ENCODE data around the gene CLEC10A.
"Not testable (repeated sequence)": the region's sequence is repeated elsewhere in the genome, so short reads cannot be mapped to it uniquely, and the experiment has no call there.

The CLEC10A gene, protein sequence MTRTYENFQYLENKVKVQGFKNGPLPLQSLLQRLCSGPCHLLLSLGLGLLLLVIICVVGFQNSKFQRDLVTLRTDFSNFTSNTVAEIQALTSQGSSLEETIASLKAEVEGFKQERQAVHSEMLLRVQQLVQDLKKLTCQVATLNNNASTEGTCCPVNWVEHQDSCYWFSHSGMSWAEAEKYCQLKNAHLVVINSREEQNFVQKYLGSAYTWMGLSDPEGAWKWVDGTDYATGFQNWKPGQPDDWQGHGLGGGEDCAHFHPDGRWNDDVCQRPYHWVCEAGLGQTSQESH

GRCh38 chr17:7079581-7080455 is at the start of gene CLEC10A:
Gene CLEC10A, minus strand, starts transcription at chr17:7080251. Its CDS starts 1,439 bp downstream, at chr17:7078812.
- Histone ChIP-seq H3K27ac (no peak within 1 kb of the TSS), H2AFZ (no peak within 1 kb of the TSS), H3K9ac (no peak within 1 kb of the TSS), H3K79me2 (no peaks in the 10 kb centered on the region), H3K27me3 (ENCODE audit: control insufficient read depth, insufficient read depth, low read length) (no peaks in the 10 kb centered on the region), H3K36me3 (ENCODE audit: control insufficient read depth, insufficient read depth, low read length) (no peaks in the 10 kb centered on the region), H3K4me3 (ENCODE audit: low read depth, low read length) (no peak within 1 kb of the TSS), H3K4me2 (ENCODE audit: low read length) (no peak within 1 kb of the TSS), H3K9me3 (ENCODE audit: control insufficient read depth, low read length) (no peaks in the 10 kb centered on the region), H3K4me1 (peaks cover 6% of the 10 kb centered on the region)
- TF ChIP-seq, protein P1, sequence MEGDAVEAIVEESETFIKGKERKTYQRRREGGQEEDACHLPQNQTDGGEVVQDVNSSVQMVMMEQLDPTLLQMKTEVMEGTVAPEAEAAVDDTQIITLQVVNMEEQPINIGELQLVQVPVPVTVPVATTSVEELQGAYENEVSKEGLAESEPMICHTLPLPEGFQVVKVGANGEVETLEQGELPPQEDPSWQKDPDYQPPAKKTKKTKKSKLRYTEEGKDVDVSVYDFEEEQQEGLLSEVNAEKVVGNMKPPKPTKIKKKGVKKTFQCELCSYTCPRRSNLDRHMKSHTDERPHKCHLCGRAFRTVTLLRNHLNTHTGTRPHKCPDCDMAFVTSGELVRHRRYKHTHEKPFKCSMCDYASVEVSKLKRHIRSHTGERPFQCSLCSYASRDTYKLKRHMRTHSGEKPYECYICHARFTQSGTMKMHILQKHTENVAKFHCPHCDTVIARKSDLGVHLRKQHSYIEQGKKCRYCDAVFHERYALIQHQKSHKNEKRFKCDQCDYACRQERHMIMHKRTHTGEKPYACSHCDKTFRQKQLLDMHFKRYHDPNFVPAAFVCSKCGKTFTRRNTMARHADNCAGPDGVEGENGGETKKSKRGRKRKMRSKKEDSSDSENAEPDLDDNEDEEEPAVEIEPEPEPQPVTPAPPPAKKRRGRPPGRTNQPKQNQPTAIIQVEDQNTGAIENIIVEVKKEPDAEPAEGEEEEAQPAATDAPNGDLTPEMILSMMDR (IDR thresholded peaks at IDR 0.05): no peak

DNA sequence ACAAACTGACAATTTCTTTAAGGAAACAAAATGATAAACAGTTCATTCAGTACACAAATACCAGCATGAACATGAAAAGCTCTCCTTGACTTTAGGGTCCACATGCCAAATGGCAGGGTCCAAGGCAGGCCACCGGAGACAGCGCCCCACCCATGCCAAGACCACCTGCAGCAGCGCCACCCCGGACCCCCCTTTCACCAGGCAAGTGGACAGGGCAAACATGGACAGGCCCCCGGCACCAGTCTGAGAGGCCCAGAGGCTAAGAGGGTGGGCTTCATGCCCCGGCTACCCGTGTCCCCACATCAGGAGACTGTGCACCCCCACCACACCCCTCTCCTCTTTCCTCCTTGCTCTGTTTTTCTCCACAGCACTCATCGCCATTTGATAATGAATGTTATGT is 49.3 kb upstream of the CLEC10A start:
- H3K4me1 ChIP-seq: no peaks in the 10 kb centered on the region
- TF ChIP-seq, protein P1 (IDR thresholded peaks at IDR 0.05): no peak
- no peaks in the 10 kb centered on the region for H3K36me3 ChIP-seq (ENCODE audit: control insufficient read depth, insufficient read depth, low read length)
- H3K4me3 ChIP-seq (ENCODE audit: low read depth, low read length): no peak overlapping the region
- H2AFZ ChIP-seq: no peak overlapping the region
- no peak overlapping the region for H3K9ac ChIP-seq
- no peak overlapping the region for H3K4me2 ChIP-seq (ENCODE audit: low read length)
- no peaks in the 10 kb centered on the region for H3K79me2 ChIP-seq
- H3K27ac ChIP-seq: no peak overlapping the region
- H3K9me3 ChIP-seq (ENCODE audit: control insufficient read depth, low read length): no peaks in the 10 kb centered on the region
- H3K27me3 ChIP-seq (ENCODE audit: control insufficient read depth, insufficient read depth, low read length): no peaks in the 10 kb centered on the region

- no peak overlapping the region for H3K4me2 ChIP-seq (ENCODE audit: low read length)
- TF ChIP-seq, protein P1 (IDR thresholded peaks at IDR 0.05): no peak
- no peak overlapping the region for H3K27ac ChIP-seq
Measured at GRCh38 chr17:7128160-7128559, 48.1 kb upstream of the CLEC10A start.

GRCh38 chr17:7127501-7127900 is 47.5 kb upstream of the CLEC10A start:
- H3K36me3 ChIP-seq (ENCODE audit: control insufficient read depth, insufficient read depth, low read length); H3K4me3 ChIP-seq (ENCODE audit: low read depth, low read length); H3K9me3 ChIP-seq (ENCODE audit: control insufficient read depth, low read length); H3K79me2 ChIP-seq; H3K4me2 ChIP-seq (ENCODE audit: low read length); H3K9ac ChIP-seq; H2AFZ ChIP-seq; H3K27ac ChIP-seq; H3K4me1 ChIP-seq; H3K27me3 ChIP-seq (ENCODE audit: control insufficient read depth, insufficient read depth, low read length): not testable (repeated sequence)

More at GRCh38 chr17:7128160-7128559, 48.1 kb upstream of the CLEC10A start:
- H2AFZ ChIP-seq: no peak overlapping the region
- no peaks in the 10 kb centered on the region for H3K36me3 ChIP-seq (ENCODE audit: control insufficient read depth, insufficient read depth, low read length)
- no peaks in the 10 kb centered on the region for H3K79me2 ChIP-seq
- no peak overlapping the region for H3K4me3 ChIP-seq (ENCODE audit: low read depth, low read length)
- H3K9ac ChIP-seq: no peak overlapping the region
- no peaks in the 10 kb centered on the region for H3K4me1 ChIP-seq
- H3K9me3 ChIP-seq (ENCODE audit: control insufficient read depth, low read length): no peaks in the 10 kb centered on the region
- no peaks in the 10 kb centered on the region for H3K27me3 ChIP-seq (ENCODE audit: control insufficient read depth, insufficient read depth, low read length)

- not testable (repeated sequence) for H3K27me3 ChIP-seq (ENCODE audit: control insufficient read depth, insufficient read depth, low read length); H3K4me1 ChIP-seq; H3K9me3 ChIP-seq (ENCODE audit: control insufficient read depth, low read length); H3K4me2 ChIP-seq (ENCODE audit: low read length); H2AFZ ChIP-seq; H3K4me3 ChIP-seq (ENCODE audit: low read depth, low read length); H3K9ac ChIP-seq; H3K27ac ChIP-seq; H3K79me2 ChIP-seq; H3K36me3 ChIP-seq (ENCODE audit: control insufficient read depth, insufficient read depth, low read length)
Measured at GRCh38 chr17:7126386-7126785, 46.3 kb upstream of the CLEC10A start.

All from parathyroid adenoma (tissue), 2 donors.